Medulla oblongata (tissue), 1 donor: ENCODE measurements around the gene THRAP3.

Experiments used
- DNase-seq: peaks from one replicate; pipeline ENCODE4 v3.0.0-alpha.2; 2015; ENCODE audit errors: extremely low spot score

THRAP3 gene

DNA sequence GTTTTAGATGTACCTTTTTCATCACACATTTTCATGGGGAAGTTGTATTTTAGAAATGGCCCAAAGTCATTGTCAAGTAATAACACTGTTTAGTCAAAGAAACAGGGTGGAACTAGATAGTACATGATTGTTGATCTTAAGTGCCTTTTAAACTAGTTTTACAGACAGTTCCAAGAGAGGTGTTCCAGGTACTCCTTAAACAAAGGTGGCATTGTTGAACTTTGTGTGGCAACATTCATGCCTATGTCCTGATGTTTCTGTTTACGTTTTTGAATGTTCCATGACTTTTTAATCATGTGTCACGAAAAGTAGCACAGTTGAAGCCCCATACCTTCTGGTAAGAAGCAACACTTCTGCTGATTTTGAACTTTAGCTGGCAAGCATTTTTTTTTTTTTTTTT, 72.8 kb downstream of the THRAP3 start:
- DNase-seq, result no peak

DNA sequence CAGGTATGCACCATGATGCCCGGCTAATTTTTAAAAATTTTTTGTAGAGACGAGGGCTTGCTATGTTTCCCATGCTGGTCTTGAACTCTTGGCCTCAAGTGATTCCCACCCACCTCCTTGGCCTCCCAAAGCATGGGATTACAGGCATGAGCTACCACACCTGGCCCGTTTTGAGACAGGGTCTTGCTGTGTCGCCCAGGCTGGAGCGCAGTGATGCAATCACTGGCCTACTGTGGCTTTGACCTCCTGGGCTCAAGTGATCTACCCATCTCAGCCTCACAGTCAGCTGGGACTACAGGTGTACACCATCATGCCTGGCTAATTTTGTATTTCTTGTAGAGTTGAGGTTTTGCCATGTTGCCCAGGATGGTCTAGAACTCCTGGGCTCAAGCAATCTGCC, 74.4 kb downstream of the THRAP3 start:
- DNase-seq, result no peak

DNA sequence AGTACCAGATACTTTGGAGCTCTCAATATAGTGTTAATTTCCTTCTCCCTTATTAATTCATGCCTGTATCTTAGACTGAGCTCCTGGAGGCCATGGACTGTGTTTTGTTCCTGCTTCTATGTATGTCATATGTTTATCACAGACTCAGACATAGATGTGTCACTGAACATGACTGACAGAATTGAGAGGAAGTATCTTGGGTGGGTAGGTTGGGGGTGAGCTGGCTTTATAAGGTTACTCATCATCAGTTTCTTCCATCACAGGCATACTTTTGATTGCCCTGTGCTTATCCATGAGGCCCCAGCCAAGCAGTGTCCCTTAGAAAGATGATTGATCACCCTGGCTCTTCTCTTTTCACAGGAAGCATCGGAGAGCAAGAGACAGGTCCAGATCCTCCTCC, 76.3 kb downstream of the THRAP3 start:
- DNase-seq, result no peak

DNA sequence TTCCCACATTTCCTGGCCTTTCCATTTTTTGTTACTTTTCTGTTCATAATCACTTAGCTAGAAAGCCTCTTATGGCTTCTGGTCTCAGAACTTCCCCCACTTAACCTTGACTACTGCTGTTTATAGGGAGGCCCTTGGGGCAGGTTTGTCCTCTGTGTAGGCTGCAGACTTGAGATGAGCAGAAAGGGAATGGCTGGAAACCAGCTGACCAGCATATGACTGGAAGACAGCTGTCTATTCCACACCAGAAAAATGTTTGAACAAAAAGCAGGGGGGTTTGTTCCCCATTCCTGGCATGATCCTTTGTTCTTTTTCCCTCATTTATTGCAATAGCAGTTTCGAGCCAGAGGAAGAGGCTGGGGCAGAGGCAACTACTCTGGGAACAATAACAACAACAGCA, 77.0 kb downstream of the THRAP3 start:
- DNase-seq, result peak; percentile 44

DNA sequence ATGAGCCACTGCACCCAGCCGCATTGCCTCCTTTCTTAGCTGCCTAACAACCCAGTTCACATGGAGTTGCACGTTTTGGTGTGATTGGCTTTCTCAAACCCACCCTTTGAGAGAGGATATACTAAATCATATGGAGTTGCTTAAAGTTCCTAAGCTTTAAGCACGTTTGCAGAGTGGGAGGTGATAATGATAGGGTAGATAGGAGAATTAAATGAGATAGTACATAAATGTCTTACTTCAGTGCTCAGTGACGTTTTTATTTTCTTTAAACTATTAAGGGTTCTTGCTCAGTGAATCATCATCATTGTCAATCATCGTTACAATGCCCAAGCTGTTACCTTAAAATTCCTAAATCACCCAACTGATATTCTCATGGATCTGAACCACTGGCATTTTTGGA, 79.0 kb downstream of the THRAP3 start:
- DNase-seq, result no peak

DNA sequence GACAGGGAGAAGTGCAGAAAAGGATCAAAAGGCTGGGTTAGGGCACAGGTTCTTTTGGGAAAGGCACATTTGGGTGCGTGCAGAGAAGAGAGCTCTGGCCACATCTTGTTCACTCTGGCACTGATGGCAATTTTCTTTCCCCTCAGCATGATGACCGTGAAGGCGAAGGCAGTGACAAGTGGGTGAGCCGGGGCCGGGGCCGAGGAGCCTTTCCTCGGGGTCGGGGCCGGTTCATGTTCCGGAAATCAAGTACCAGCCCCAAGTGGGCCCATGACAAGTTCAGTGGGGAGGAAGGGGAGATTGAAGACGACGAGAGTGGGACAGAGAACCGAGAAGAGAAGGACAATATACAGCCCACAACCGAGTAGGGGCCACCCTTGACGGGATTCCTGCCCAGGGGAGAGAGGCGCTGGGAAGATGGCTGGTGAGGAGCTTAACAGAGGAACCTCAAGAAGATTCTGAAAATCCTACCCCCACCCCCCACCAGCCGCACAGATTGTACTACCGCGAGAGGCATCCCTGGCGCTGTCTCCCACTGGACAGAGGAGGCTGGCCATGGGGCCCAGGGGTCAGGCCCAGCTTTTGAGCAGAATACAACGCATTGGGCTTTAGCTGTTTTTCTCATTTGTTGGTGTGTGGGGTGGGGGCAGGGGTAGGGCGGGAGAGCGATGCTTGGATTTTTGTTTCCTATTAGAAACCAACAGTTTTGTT, 79.6 kb downstream of the THRAP3 start:
- no peak for DNase-seq

DNA sequence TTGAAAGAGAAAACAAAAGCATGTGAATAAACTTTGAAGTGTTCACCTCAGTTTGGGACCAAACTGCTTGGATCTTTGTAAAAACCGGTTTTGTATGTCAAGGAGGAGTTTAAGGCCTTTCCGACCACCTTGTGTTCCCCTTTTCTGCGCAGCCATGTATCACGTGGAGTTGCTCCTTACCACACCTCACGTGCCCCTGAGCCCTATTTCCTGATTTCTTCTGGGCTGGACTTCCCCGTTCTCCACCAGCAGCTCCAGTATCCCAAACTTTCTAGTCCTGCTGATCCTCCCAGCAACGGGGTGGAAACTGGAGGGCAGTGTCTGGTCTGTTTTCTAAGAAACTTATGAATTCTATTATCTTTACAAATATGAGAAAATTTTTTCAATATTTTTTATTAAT, 80.3 kb downstream of the THRAP3 start:
- peak; percentile 51 for DNase-seq

DNA sequence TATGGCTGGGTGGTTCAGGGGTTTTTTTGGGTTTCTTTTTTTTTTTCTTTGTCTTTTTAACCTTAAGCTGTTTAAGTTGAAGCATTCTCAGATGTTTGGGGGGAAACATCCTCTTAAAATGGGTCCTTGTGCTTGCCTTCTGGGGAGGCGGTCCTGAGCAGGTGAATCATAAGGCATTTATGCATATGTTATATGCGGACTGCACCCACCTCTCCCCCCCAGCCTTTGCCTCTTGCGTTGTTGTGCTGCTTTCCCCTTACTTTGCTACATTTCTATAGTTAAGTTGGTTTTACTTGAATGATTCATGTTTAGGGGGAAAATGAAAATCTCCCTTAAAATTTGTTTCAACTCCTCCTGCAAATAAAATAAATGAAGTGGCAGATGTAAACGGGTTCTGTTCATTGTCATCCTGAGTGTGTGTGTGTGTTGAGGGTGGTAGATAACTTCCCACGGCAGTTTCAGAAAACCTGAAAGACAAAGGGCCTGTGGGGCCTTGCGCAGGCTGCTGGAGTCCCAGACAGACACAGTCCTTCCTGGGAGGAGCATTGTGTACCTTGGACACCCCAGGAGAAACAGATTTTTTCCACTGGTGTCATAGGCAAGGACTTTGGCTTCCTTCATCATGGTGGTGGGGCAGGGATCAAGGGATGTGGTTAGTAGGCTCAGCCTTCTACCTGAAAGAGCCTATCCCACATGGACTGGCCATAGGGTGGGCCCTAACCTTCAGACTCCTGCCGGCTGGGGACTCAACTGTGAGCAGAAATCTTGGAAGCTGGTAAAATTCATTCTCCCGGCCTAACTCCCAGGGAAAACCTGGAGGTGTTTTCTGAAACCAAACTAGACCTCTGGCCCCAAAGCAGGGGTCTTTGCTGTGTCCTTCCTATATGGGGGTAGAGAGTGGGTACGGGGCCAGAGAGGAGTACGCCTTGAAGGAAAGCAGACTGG, 81.0 kb downstream of the THRAP3 start:
- DNase-seq, result no peak

DNA sequence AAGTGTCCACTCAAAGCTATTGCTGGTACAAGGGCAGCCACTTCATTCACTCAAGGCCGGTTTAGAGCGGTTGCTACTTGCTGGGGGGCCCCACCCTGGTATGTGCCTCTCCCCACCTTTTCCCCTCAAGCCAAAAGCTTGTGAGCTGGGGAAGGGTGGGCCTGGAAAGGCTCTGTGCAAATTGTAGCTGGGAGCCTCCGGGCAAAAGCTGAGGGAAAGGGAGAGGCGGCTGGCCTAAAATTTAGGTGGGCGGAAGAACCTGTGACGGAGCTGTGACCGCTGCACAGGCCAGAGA, 81.6 kb downstream of the THRAP3 start:
- DNase-seq, result no peak

DNA sequence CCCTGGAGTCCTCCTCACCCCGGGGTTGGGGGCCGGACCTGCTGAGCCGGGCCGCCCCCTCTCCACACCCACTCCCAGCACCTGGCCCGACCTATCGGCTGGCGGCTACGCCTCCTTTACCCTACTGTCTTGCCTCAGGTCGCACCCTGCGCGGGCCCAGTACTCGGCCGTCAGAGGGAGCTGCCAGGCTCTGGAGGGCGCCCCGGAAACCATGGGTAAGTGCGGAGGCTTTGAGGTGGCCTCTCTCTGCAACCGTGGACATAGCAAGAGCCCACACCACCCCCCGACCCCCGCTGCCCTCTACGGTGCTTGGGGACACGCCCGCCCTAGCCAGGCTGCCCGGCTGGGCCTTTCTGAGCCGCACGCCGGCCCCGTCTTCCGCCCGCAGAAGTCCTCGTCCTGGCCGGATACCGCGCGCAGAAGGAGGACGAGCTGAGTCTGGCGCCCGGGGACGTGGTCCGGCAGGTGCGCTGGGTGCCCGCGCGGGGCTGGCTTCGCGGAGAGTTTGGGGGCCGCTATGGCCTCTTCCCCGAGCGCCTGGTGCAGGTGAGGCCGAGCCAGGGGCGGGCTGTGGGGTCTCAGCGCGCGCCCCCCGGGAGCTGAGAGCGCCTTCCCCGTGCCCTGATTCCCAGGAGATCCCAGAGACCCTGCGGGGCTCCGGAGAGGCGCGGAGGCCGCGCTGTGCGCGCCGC, 82.1 kb downstream of the THRAP3 start, which contains the start of gene SH3D21:
Gene SH3D21, plus strand, starts transcription at position 159 of the 692 bp plus-strand sequence. Its CDS starts 53 bp downstream, at position 212.
- no peak for DNase-seq

DNA sequence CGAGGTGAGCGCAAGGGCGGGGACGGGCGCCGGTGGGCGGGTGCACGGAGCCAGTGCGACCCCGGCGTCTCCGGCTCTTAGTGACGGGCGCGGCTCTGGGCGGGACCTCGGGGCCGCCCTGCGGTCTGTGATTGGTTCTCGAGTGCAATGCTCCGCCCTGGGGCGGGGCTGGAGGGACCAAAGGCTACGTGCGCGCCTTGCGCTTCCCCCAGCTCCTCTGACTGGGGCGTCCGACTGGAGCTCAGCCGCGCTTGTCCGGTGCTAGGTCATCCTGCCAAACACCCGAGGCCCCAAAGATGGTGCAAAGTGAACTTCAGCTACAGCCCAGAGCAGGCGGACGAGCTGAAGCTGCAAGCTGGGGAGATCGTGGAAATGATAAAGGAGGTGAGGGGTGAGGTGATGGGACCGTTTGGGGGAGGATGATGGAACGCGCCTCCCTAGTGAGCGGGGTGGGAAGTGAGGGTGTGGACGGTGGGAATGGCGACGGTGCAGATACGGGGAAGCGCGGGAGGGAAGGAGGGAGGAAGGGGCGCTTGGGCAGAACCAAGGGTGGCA, 82.7 kb downstream of the THRAP3 start:
- peak; percentile 92 for DNase-seq

DNA sequence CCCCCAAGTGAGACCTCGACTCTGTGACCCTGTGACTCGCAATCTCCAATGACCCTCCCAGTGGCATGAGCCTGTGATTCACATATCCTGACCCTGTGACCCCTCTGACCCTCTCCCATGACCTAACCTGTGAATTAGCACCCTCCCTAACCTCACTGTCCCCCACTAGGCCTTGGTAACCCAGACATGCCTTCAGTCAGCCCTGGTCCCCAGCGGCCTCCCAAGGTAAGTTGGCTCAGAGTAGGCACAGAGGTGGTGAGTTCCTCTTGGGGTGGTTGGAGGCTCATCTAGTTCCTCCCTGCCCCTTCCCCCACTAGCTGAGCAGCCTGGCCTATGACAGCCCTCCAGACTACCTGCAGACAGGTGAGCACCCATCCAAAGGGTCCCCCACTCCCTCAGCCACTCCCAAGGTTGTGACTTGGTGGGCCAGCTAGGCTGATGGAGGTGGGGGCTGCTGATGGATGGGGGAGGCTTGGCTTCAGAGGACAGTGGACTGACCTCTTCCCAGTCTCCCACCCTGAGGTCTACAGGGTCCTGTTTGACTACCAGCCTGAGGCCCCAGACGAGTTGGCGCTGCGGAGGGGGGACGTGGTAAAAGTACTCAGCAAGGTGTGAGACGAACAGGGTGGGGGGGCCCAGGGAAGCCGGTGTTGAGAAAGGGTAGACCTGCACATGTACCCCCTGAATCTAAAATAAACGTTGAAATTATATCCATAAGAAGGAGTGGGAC, 83.5 kb downstream of the THRAP3 start:
- no peak for DNase-seq

DNA sequence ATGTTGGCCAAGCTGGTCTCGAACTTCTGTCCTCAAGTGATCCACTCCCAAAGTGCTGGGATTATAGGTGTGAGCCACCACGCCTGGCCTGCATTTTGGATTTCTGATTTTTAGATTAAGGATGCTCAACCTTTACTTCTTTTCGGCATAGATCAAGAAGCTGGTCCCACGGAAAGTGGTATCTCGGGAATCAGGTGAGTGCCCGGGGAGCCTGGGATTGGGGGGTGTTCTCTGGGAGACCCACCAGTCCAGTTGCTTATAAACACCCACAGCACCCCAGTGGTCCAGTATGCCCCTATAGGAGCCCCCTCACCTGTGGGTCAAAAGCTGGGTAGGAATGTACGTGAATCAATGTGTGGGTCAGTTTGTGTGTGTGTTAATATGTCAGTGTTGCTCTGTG, 85.2 kb downstream of the THRAP3 start:
- DNase-seq, result no peak

DNA sequence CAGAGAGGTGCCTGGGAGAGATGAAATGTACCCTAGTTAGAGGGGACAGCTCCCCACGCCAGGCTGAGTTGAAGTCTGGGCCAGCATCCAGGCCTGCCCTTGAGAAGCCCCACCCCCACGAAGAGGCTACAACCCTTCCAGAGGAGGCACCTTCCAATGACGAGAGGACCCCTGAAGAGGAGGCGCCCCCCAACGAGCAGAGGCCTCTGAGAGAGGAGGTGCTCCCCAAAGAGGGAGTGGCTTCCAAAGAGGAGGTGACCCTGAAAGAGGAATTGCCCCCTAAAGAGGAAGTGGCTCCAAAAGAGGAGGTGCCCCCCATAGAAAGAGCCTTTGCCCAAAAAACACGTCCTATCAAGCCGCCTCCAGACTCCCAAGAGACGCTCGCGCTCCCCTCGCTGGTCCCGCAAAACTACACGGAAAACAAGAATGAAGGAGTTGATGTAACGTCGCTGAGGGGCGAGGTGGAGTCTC, 96.1 kb downstream of the THRAP3 start:
- no peak for DNase-seq

DNA sequence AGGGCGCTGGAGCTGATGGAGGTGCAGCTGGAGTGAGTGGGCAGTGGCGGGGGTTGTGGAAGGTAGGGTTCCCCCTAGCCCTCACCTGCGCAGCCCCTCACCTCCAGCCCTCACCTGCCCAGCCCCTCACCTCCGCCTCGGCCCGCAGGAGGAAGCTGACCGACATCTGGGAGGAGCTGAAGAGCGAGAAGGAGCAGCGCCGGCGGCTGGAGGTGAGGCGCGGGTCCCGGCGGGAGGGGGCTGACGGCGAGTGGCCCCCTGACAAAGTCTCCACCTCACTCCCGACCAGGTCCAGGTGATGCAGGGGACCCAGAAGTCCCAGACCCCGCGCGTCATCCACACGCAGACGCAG, 96.5 kb downstream of the THRAP3 start:
- DNase-seq, result no peak

DNA sequence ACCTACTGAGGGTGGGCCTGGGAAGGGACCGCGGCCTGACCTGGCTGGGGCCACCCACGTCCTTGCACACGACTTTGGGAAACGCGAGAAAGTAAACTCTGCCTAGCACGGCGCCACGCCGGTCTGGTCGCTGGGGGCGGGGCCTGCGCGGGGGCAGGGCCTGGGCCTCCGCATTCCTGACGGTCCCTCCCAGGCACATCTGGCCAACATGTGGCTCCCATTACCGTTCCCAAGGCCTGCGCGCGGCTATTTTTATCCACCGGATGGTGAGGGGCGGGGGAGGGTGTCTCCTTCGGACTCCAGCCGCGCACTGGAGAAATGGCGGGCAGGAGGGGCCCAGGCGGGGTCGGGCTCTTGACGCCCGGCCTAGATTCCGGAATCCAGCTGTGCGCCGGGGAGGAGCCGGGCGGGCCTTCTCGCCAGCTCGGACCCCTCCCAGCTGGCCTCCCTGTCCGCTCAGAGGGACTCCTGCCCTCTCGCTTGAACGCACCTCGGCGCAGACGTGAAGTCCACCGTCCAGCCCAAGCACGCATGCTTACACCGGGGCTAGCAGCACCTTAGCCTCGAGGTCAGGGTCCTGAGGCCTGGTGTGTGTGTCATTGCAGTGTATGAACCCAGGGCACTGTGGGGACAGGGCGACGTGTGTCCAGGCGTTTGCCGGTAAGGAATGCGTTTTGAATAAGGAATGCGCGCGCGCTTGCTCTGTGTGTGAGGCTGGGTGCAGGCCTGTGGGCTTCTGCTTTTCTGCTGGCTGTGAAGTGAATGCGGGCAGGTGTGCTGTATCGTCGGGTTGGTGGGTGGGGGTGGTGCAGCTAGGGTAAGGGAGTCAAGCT, 97.1 kb downstream of the THRAP3 start:
- DNase-seq, result no peak

DNA sequence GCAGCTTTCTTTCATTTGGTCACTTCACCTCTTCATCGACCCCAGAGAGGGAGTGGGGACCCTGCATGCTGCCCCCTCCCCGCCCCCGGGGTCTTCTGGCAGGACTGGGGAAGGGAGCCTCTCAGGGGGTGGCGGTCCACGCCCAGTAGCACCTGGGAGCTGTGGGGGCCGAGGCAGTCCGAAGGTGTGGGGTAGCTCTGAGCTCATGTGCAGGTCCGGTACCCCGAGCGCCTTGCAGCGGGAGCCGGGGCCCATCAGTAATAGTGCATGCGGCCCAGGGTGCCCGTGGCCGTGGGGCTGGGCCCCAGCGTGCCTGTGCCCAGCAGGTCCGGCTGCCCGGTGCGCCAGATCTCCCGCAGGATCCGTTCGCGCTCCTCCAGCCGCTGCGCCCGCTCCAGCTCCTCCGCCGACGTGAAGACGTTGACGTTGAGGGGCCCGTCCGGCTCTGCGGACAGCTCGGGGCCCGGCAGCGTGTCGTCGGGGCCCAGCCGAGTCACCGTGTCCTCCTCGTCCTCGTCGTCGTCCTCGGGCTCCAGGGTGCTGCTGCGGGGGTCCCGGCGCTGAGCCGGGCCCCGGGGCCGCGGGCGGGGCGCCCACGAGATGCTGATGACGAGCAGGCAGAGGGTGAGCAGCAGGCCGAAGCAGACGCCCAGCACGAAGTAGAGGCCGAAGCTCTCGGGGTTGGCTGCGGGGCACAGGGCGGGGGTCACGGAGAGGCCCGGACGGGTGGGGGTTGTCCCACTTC, 98.0 kb downstream of the THRAP3 start:
- DNase-seq, result no peak

DNA sequence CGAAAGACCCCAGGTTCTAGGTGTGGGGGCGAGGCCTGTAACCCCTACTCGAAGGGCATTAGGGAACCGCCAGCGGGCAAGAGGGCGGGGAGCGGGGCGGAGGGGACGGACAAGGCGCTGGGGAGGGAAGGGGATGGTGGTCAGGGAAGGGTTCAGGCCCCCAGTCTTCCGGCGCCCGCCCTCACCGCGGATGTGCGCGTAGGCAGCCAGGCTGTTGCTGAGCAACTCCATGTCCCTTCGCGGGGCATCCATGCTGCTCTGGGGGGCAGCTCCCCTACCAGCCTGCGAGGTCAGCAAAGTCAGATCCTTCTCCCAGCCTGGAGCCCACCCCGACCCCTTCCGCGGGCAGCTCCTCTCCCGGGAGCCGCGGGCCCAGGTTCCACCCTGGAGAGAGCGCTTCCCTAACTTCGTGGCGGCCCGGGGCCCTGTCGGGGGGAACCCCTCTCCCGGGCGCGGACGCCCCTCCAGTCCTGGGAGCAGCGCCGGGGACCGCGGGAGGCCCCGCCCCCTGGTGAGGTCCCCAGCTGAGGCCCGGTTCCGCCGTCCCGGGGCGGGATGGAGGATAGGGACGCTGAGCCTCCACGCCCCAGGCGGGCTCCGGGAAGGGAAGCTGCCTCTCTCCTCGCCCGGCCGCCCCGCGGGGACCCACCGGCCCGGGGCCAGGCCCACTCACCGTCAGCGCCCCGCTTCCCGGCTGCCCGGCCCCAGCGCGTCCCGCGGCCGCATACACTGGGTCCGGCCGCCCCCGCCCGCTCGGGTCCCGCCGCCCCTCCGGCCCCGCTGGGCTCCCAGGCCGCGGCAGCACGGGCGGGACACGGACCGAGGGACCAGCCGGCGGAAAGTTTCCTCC, 98.8 kb downstream of the THRAP3 start:
- no peak for DNase-seq
